GM12865 (cell line): ENCODE measurements around the gene DNAH8.

Experiments
- DNase-seq: peaks from one replicate; pipeline ENCODE4 v3.0.0; 2010; ENCODE audit warnings: low read depth
- H3K4me3 ChIP-seq: 2 replicates; pipeline ENCODE4 v1.5.1; 2011; ENCODE audit warnings: mild to moderate bottlenecking, low read depth, low read length, control low read depth
- TF ChIP-seq, protein P1 (sequence below): IDR thresholded peaks from 2 replicates; pipeline ENCODE4 v1.5.1; 2011; ENCODE audit warnings: low read length, control low read depth, low read depth, inconsistent platforms; ENCODE audit not compliant: insufficient read depth; ENCODE audit errors: missing control alignments

The DNAH8 gene

DNA sequence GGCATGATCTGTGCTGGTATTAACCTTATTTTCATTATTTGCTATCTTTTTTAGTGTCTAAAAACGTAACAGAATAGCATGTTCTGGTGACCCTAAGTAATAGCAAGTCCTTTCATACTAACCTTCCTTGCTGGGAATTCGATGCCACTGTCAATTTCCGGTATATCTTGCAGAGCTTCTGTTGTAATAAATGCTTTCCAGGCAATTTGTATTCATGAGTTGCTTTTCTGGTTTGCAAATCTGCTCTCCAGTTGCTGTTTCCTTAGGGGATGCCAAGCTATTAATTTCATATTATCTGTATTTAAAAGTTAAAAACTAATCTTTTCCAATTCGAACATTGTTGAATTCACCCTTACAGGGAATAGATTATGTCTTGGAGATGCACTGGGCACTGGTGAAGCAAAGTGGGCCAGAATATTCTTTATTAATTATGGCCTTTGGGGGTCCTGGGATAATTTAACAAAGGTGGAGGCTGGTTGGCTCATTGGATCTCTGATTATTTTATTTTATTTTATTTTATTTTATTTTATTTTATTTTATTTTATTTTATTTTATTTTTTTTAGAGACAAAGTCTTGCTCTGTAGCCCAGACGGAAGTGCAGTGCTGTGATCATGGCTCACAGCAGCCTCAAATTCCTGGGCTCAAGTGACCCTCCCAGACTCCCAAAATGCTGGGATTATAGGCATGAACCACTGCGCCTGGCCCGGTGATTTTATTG is 209.8 kb downstream of the DNAH8 start:
- TF ChIP-seq, protein P1, sequence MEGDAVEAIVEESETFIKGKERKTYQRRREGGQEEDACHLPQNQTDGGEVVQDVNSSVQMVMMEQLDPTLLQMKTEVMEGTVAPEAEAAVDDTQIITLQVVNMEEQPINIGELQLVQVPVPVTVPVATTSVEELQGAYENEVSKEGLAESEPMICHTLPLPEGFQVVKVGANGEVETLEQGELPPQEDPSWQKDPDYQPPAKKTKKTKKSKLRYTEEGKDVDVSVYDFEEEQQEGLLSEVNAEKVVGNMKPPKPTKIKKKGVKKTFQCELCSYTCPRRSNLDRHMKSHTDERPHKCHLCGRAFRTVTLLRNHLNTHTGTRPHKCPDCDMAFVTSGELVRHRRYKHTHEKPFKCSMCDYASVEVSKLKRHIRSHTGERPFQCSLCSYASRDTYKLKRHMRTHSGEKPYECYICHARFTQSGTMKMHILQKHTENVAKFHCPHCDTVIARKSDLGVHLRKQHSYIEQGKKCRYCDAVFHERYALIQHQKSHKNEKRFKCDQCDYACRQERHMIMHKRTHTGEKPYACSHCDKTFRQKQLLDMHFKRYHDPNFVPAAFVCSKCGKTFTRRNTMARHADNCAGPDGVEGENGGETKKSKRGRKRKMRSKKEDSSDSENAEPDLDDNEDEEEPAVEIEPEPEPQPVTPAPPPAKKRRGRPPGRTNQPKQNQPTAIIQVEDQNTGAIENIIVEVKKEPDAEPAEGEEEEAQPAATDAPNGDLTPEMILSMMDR = no peak
- no peak for DNase-seq
- H3K4me3 ChIP-seq = no peak overlapping the region

DNA sequence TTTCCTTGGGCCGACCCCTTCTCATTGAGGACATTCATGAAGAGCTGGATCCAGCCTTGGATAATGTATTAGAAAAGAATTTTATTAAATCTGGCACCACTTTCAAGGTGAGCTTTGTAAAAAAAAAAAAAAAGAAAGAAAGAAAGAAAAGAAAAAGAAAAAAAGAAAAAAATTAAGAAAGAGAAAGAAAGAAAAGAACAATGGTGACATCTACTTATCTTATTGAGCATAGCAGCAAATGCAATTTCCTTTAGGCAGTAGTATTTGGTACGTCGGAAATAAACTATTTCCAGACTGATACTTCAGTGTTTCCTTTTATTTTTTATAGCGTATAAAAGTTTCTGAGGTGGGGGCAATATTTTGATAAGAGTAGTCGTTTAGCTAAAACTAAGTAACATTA is 214.4 kb downstream of the DNAH8 start:
- no peak for DNase-seq
- H3K4me3 ChIP-seq = no peak overlapping the region
- TF ChIP-seq, protein P1 = no peak

DNA sequence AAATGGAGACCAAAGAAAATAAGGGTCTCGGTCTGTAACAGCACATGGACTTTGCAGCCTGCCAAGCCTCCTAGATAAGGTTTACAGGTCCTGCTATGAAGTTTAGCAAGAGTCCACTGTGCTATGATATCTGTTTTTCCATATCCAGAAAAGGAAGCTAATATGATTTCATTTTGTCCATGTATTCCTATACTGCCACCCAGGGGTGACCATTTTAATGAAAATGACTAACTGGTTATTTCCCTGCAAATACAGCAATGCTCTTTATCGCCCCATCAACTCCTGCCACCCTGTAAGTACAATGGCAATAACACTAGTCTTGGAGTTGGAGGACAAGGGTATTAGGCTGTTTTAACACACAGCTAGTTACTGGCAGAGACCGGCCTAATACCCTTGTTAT is 218.3 kb downstream of the DNAH8 start:
- TF ChIP-seq, protein P1 = peak; percentile 11
- DNase-seq = peak; percentile 1
- no peak overlapping the region for H3K4me3 ChIP-seq

DNA sequence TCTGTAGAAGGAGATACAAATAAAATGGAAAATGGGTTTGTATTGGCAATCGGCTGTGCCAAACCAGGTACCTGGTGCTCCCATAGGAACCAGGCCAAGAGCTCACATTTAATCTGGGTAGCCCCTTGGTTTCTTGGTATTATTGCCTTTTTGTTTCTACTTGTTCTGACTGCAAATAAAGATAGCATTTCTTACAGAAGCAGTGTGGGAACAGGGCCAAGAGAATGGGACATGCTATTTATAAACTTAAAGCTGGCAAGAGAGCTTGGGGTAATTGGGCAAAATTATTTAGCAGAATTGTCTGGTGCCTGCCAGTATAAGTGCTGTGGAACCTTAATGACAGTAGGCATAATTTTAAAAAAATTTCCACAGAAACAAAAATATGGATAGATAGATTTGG is 219.9 kb downstream of the DNAH8 start:
- TF ChIP-seq, protein P1 = no peak
- no peak overlapping the region for H3K4me3 ChIP-seq
- no peak for DNase-seq

DNA sequence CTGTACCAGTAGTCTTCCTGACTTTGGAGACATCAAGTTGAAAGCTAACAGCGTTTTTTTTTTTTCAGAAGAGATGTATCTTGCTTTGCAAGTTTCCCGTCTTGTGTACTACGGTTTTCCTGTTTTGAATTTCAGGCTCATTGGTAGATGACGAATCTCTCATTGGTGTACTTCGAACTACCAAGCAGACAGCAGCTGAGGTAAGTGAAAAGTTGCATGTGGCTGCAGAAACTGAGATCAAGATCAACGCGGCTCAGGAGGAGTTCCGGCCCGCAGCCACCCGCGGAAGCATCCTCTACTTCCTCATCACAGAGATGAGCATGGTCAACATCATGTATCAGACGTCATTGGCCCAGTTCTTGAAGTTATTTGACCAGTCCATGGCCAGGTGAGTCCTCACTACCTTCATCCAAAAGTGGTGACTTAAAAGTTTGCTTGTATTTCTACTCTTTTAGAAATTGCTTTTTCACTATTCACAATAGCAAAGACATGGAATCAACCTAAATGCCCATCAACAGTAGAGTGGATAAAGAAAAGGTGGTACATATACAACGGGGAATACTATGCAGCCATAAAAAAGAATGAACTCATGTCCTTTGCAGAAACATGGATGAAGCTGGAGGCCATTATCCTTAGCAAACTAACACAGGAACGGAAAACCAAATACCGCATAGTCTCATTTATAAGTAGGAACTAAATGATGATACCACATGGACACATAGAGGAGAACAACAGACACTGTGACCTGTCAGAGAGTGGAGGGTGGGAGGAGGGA is 222.9 kb downstream of the DNAH8 start:
- no peak for DNase-seq
- TF ChIP-seq, protein P1 = no peak
- no peak overlapping the region for H3K4me3 ChIP-seq

DNA sequence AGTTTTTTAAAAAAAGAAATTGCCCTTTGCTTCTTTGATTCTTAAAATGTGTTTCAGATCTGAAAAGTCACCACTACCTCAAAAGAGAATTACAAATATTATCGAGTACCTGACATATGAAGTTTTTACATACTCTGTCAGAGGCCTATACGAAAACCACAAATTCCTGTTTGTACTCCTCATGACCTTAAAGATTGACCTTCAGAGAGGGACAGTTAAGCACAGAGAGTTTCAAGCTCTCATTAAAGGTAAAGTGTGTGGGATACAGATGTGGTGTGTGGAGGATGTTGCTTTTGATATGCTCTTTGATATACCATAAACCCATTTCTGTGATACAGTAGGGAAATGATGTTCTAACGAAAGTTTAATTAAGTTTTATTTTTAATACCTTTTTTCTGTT is 223.6 kb downstream of the DNAH8 start:
- TF ChIP-seq, protein P1 = no peak
- no peak overlapping the region for H3K4me3 ChIP-seq
- DNase-seq = no peak
